Stimulated activated CD8-positive, alpha-beta memory T cell treated with anti-CD3 and anti-CD28 coated beads, Interleukin-15, amount 100 ng/mL, for 48 hours (primary cell): Measurements from ENCODE around the gene ANKRD52.
"Not testable (repeated sequence)": the region's sequence is repeated elsewhere in the genome, so short reads cannot be mapped to it uniquely, and the experiment has no call there.

ENCODE experiments used
- DNase-seq, 2 donors: peaks; one replicate each; pipeline ENCODE4 v3.0.0-alpha.2; 2020; ENCODE audit warnings: low read depth in 2 of 2

Gene ANKRD52

DNA sequence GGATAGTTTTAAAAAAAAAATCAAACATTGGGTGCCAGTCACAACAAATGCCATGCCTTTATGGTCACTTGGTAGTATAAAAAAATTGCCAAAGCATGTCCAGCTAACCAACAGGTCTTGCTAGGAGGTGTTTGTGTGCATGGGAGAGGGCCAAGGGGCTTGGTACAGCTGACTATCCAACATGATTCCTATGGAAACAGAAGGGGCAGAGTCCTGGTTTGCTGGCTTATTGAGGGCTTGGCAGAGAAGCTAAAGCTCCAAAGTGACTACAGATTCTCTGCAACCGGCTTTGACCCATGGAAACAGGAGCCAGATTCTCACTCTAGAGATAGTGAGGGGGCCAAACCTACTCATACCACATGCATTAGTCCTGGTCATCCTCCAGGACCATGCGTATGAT lies 14.3 kb upstream of the ANKRD52 start:
- DNase-seq: not testable (repeated sequence)

DNA sequence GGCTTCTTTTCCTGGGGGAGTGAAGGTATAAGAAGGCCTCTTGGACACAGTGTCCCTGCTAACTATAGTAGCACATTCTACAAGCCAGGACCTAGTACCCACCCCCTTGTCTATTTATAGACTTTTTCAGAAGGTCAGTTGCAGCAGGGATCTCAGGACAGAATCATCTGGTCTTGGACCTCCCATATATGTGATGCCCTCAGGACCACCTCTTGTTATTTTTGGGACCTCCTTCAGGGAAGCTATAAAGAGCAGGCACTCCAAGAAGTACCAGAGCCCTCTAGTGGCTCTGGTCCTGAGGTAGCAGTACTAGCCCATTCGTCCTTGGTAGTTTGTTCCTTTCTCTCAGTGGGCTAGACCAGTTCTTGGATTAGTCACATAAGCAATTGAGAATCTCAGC lies 12.8 kb upstream of the ANKRD52 start:
- DNase-seq: no peak

DNA sequence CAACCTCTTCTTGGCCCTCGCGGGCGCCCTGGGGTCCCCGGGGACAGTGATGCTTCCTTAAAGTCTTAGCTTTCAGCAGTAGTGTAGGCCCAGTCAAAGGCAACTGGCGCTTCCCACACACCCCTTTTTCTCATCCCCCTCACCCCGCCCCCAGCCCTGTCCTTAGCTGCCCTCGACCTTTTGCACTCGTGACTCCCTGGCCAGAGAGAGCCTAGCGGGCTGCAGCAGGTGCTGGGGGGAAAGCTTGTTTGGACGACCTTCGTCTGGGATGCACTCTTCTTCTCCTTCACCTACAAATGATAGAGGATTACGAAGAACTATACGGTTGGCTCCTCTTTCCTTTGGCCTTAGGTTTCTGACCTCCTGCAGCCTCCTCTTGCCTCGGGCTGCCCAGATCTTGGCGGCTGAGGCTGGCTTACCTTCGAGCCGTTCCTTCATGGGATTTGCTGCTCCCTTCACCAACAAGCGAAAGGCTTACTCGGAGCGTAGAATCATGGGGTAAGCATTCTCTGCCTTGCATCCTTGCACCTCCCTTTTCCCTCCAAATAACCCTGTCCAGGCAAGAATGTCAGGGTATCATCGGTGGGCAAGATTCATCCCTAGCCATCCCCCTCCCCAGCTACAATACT lies 9.4 kb upstream of the ANKRD52 start:
- DNase-seq: no peak

DNA sequence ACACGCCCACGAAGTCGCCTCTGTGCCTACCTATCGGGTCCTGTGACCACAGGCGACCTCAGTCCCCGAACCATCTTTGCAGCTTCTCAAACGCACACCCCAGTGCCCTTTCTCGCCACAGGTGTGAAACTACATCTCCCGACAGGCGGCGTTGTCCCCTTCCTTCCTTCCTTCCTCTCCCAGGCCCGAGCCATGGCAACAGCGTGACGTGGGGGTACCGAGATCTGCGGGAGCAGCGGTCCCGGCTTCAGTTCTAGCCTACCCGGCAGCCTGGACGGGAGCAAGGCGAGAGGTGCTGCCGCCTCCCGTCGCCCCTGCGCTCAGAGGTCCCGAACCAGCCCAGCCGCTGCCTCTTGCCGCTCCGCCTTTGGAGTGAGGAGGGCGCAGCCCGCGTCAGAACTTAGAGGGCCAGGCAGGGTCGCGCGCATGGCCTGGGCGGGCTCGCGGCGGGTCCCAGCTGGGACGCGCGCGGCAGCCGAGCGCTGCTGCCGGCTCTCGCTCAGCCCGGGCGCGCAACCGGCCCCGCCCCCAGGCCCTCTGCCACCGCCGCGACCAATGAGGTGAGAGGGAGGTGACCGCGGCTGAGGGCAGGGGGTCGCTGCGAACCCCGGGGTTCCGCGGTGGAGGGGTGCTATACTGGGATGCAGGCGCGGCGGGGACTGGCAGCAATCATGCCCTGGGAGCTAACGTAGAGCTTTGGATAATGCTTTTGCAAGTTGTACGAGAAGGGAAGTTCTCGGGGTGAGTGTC lies 8.7 kb upstream of the ANKRD52 start, which contains the start of gene COQ10A:
TSS of gene COQ10A (plus strand) at position 250 of the 750 bp plus-strand sequence. CDS start at position 427, 177 bp downstream.
- peak; percentile 76 to 79 for DNase-seq

DNA sequence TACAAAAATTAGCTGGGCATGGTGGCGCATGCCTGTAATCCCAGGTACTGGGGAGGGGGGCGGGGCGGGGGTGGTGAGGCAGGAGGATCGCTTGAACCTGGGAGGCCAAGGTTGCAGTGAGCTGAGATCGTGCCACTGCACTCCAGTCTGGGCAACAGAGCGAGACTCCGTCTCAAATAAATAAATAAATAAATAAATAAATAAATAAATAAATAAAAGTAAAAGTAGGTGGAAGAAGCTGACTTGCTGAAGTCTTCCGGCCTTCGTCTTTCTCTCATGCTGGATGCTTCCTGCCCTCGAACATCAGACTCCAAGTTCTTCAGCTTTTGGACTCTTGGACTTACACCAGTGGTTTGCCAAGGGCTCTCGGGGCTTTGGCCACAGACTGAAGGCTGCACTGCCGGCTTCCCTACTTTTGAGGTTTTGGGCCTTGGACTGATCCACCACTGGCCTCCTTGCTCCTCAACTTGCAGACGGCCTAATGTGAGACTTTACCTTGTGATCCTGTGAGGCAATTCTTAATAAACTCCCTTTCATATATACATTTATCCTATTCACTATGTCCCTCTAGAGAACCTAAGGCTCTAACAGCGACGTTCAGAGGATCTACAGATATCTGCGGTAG lies 8.0 kb upstream of the ANKRD52 start:
- DNase-seq: not testable (repeated sequence)

DNA sequence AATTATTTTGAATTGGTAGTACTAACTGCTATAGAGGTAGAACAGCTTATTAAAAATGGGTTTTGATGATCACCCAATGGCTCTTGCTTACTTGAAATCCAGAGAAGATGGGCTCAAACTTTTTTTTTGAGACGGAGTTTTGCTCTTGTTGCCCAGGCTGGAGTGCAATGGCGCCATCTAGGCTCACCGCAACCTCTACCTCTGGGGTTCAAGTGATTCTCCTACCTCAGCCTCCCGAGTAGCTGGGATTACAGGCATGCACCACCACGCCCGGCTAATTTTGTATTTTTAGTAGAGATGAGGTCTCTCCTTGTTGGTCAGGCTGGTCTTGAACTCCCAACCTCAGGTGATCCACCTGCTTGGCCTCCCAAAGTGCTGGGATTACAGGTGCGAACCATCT lies 4.8 kb upstream of the ANKRD52 start:
- DNase-seq: not testable (repeated sequence)

DNA sequence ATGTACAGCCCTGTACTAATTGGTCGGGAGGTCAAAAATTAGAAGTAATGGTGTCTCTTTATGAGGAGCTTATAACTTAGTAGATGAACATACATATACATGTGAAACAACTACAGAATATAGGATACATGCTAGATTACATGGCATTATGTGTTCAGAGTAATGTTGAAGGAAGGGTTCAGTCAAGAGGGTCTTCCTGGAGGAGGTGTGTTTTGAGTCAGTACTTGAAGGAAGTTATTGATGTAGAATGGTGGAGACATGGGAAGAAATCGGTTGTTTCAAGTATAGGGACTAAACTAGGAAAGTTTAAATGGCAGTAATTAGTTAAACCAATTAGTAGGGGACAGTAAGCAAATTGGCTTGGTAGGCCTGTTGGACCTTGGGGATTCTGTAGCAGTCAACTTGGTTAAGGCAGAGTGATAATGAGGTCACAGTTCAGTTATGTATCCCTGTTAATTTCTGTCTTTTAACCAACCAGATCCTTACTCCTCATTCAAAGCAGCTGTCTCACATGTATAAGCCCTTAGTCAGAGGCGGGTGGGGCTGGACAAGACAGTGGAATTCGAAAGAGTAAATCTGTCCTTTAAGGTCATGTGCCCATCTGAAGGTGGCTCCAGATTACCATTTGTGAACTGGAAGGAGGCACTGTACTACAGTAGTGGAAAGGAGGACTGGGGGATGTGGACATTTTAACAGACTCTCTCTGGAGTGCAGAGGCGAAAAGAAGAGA lies 3.5 kb upstream of the ANKRD52 start:
- no peak for DNase-seq

DNA sequence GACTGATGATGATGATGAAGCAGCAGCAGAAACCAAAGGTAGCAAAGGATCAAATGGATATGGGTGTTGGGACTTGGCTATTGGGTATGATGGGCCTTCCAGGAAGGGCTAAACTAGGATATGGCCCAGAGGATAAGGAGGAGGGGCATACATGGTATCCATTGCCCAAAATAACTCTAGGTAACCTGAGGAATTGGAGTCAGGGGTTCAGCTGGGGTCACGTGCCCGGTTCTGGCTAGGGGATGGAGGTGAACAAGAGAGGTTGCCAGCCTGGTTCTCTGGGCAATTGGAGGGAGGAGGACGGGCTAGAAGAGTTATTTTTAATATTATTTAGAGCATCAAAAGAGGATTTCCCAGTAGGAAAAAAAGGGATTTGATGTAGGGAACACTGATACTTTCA lies 2.7 kb upstream of the ANKRD52 start:
- DNase-seq: no peak

DNA sequence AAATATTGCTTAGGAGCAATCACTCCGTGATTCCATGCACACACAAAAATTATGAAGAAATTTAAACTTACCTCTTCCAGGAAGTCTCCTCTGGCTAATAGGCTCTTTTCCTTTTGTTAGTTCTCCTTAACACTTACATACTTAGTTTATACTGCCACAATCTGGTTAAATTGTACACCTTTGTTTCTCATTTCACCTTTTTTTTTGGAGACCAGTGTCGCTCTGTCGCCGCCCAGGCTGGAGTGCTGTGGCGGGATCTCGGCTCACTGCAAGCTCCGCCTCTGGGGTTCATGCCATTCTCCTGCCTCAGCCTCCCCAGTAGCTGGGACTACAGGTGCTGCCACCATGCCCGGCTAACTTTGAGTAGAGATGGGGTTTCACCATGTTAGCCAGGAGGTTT lies 2.2 kb upstream of the ANKRD52 start:
- no peak for DNase-seq

DNA sequence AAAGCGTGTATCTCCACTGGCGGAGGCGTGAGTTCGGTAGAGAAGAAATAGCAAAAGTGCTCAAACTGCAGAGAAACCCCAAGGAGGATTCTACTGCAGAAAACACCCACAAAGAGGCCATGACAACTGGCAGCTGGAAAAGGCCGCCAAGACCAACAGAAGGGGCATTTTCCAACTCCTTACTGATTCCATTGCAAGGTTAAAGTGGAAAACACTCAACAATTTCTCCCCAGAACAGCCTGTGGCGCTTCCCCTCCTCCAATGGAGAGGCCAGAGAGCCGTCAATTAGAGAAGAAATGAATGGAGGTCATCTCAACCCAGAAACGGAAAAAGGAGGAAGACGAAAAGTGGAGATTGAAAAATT lies 618 bp upstream of the ANKRD52 start:
- DNase-seq: no peak

DNA sequence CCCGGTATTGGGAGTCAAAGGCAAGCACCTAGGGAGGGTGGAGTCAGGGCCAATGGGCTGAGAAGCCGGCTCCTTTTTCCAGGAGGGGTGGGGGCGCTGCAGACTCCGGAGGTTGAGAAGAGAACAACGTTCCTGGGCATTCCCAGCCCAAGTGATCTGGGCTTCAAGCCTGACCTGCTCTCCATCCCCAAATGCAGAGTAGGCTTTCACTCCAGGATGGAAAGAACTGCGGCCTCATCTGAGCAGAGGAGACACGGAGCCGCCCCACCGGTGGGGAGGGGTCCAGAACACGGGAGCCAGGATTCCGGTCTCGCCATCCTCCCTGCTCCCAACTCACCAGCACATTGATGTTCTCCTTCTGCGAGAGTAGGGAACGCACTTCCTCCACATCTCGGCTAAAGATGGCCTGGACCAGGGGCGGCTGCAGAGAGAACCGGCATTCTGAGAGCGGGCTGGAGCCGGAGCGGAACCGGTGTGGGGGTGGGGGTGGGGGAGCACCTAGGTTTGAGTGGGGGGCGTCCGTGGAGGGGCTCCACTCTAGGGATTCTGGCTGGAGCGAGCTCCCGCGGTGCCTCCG lies 605 bp downstream of the ANKRD52 start:
- DNase-seq: no peak

DNA sequence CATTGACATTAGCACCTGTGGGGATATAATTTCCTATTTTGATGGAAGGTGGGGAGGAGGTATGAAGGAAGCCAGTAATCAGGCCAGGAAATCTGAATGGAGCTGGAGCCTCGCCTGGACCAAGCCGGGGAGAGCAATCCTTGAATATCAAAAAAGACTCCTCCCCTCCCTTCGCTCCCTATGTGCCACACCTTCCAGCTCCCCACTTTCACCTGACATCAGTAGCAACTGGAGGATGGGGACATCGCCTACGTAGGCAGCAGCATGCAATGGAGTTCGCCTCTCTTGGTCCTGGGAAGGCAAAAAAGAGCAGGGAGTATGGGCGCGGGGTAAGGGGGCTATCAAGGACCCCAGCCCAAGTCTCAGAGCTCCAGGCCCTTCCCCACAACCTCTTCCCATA lies 1.1 kb downstream of the ANKRD52 start:
- DNase-seq: no peak

DNA sequence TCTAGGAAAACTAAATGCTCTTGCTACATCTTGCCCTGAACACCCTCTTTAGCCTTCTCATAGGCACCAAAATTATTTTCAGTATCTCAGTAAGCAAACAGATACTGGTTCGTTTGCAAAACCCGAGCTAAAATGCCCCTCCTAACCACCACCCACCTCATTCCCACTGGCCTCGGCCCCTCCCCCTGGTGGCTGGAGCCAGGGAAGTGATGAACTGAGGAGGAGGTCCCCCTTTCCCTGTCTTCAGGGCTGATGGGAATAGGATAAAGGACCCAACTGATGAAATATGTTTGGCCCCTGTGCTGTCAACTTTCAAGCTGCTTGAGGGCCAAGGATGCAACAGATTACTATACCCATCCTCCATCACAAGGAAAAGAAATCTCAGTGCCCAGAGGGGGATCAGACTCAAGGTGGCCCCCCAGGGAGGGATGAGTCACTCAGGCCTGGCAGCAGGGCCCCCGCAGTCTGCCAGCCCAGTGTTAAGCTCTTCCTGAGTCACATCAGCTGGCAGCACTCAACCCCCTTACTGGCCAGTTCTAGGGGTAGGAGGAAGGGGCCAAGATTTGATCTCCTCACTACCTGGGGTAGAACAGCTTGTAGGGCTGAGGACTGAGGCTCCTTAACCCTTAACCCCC lies 1.7 kb downstream of the ANKRD52 start:
- DNase-seq: no peak

DNA sequence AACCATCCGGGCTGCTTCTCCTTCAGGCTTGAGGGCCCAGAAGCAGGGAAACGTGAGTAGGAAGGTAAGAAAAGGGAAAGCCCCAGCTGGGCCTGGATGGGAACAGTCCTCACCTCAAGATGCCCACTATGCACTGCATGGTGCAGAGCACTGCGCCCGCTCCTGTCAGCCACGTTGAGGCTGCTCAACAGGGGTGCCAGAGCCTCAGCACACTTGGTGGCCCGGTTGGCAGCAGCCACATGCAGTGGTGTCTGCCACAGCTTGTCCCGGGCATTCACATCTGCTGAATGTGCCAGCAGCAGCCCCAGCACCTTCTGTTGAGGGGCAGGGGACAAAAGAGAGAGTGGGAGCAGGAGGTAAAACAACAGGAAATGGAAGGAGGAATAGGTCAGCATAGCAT lies 2.5 kb downstream of the ANKRD52 start:
- no peak for DNase-seq

DNA sequence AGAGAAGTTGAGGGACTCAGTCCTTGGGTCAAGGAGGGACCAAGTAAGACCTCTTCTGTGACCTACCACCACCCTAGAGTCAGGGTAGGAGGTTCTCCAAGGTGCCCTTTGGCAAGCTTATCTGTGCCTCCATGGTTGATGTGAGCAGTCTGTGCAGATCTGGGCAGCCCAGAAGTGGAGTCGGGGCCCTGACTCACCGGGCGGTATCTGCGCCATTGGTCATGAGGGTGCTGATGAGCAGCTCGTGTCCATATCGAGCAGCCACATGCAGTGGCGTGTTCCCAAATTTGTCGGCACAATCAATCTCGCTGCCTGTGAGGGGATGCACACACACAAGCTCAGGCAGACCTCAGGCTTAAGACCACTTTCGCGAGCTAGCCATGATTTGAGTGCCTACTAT lies 5.1 kb downstream of the ANKRD52 start:
- DNase-seq: no peak

DNA sequence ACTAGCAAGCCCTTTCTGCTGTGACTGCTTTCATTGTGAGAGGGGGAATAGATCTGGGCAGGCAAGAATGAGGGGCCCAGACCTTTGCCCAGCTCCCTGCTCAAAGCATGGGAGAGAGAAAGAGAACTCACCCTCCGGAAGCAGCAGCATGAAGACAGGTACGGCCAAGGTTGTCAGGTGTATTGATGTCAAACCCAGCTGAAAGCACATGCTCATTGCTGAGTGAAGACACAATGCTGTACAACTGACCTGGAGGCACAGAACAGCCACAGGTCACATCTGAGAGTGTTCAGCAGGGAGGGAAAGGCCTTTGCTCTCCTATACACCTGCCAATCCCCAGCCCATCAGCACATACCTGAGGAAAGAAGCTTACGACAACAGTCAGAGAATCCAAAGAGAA lies 5.5 kb downstream of the ANKRD52 start:
- DNase-seq: no peak

DNA sequence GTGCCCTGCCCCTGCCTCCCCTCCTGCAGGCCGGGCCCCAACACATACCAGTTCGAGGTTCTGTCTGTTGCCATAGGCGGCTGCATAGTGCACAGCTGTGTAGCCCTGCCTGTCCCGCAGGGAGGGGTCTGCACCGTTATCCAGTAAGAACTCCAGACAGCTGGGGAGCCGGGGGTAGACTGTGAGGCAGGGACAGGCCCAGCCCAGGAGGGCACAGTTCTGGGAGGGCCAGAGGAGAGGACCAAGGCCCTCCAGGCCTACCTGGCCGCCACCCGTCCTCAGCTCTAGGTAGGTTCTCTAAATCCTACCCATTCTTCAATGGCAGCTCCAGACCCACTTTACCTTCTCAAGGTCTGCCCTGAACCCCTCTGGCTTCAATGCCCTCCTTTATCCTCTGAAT lies 9.5 kb downstream of the ANKRD52 start:
- DNase-seq: no peak

DNA sequence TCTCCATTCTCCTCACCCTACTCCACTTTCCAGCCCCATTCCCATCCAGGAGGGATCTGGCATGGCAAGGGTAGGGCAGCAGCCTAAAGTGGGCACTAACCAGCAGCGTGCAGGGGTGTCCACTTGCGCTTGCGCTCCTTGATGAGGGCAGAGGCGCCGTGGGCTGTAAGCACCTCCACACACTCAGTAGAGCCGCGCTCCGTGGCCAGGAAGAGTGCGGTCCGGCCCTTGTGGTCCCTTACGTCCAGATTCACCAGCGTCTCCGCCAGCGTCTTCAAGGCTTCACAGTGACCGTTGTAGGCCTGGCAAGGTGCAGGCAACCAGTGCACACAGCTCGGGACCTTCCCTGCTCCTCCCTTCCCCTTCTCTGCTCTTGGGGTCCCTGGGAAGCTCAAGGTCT lies 10.3 kb downstream of the ANKRD52 start:
- no peak for DNase-seq

DNA sequence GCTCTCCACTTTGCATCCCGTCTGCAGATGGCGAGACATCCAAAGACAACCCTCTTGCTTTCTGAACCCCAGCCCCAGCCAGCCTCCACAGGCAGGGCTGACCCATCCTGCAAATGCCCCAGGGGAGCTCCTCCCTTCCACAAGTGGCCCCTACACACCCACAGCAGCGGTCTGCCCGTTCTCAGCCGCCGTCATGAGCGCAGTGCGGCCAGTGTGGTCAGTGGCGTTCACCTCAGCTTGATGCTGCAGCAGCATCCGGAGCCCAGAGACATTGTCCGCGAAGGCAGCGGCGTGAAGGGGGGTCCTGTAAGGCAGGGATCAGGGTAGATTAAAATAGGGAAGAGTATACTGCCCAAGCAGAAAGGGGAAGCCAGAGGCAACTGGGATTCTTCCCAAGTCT lies 13.7 kb downstream of the ANKRD52 start:
- DNase-seq: no peak

DNA sequence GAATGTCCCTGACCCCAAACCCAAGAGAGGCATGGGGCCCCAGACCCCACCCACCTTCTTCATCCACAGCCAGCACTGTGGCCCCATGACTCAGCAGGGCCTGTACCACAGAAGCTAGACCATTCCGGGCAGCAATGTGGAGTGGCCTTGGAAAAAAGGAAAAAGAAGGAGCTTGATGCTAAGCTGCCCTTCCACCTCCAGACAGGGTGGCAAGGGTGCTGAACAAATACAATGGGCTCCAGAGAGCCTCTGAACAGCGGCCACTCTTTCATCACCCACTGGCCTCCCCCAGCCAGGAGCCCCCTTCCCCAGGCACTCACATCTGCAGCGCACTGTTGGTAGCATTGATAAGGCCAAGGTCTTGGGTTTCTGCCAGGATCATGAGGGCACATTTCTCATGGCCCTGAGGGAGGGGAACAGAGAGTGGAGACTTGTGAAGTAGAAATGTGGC lies 14.4 kb downstream of the ANKRD52 start:
- DNase-seq: no peak

DNA sequence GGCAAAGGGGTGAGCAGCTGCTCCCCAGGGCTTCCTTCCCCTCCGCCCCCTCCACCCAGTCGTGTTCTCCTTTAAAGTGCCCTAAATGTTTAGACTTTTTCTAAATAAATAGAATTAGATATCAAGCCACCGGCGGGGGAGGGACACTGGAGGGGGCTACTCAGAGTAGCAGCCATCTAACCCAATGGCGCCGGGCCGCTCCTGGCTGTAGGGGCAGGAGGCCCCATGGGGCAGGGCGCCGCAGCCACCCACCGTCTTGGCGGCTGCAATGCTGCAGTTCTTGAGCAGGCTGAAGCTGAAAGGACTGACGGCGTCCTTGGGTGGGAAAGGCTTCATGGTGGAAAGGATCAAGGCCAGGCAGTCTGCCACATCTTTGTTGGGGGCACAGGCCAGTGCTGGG lies 15.2 kb downstream of the ANKRD52 start:
- no peak for DNase-seq
